Inflammatory macrophage (primary cell): ENCODE measurements around the gene NSF.
"Not testable (repeated sequence)": the region's sequence is repeated elsewhere in the genome, so short reads cannot be mapped to it uniquely, and the experiment has no call there.

Source experiments
- DNase-seq, 2 donors: peaks; one replicate each; pipeline ENCODE4 v3.0.0-alpha.2; 2020 to 2022

The NSF gene

DNA sequence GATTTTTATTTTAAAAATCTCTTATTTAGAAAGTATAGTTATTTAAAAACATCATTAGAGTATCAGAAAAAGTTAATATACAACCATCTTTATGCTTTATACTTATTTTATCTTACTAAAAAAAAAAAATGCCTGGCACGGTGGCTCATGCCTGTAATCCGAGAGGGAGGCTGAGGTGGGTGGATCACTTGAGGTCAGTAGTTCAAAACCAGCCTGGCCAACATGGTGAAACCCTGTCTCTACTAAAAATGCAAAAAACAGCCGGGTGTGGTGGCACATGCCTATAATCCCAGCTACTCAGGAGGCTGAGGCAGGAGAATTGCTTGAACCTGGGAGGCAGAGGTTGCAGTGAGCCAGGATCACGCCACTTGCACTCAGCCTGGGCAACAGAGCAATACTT is 167.1 kb downstream of the NSF start:
- DNase-seq: not testable (repeated sequence)

DNA sequence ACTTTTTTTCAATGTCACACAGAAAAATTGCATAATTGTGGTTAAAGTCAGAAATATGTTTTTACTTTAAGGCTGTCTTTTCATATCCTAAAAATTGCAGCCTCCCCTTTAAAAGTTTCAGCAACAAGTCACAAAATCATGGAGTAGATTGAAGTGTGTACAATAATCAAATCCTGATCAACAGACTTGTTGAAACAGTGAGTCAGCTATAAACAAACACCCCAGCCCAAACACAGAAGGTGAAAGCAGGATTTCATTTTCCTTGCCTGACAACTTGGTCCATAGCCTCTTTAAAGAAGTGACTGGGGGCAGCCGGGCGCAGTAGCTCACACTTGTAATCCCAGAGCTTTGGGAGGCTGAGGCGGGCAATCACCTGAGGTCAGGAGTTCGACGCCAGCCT is 168.1 kb downstream of the NSF start:
- no peak for DNase-seq

DNA sequence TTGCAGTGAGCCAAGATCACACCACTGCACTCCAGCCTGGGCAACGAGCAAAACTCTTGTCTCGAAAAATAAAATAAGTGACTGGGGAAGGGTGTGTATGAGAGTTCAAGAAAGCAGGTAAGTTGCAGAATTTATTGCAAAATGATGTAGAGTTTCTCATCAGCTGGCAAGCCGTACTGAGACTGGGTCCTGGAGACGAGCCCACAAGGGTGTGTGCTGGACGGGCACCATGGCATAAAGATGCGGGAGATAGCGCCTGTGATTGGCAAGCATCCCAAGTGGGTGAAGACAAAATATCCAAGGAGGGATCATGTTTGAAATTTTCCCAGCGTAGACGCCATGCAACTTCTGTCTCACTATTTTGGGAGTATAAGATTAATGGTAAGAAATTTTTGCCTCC is 168.7 kb downstream of the NSF start:
- DNase-seq: no peak

DNA sequence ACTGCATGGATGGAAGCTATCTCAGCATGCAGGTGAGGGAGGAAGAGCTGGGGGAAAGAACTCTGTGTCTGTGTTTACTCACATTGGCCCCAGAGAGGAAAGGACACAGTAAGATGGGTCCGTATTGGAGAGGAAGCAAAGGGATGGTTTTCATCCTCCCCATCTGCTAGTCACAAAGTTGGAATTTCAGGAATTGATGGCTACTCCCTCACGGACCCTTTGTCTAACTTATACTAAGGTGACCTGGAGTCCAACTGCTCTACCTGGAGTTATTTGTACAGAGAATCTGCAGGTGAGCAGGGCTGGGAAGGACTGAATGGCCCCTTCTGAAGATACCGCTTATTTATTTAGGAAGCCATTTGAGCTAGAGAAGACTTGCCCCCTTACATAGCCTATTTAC is 172.9 kb downstream of the NSF start:
- DNase-seq: no peak

DNA sequence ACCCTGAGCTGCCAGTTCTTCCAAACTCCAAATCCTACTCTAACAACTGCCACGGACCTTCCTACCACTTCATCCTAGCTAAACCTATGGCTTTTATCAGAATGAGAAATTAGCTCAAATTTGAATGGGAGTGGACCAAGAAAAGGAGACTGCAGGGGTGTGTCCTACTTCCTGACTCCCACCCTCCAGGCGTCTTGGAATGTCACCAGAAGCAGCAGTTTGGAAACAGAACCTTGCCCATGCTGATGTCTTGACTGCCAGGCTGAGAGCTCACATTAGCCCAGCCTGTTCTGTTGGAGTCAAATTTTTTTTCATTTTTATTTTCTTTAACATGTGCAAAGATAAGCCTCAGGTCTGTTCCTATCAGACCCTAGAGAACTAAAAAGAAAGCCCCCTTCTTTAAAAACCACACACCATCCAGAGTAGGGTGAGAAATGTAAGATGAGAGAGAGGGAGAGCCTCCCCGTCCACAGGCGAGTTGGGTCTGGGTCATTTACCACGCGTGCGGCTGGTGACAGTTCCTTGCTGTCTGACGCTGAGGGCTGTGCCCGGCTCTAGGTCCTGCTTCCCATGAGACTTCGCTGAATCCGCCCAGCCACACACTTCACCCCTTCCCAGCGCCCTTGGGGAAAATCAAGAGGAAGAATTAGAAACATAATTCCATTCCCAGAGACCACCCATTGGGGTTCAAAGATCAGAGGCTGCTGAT is 173.7 kb downstream of the NSF start:
- no peak for DNase-seq

DNA sequence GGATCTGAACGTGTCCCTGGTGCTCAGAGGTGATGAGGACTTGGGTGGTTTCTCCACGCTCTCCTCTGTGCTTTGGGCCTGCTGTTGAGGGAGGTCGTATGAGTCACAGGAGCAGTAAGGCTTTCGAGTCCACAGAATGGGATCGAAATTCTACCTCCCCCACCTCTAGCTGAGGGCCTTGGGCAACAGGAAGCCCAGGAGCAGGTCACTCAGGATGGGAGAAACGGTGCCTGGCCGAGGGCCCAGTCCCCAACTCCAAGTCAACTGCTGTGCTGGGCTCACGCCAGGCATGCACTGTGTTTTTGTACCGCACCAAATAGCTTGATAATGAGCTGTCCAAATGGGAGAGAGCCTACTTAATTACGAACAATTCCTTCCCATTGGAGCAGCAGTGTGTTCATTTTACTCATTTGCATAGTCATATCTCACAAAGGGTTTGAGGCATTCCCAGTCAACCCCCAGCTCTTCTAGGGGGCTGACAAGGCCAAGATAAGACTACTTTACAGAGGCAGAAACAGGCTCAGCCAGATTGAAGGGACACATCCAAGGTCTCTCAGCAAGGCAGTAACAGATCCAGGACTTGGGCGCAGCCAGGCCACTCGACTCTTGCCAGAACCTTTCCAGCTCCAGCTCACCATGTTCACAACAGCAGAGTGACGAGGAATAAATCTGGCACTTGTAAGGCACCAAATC is 174.4 kb downstream of the NSF start:
- DNase-seq: no peak

DNA sequence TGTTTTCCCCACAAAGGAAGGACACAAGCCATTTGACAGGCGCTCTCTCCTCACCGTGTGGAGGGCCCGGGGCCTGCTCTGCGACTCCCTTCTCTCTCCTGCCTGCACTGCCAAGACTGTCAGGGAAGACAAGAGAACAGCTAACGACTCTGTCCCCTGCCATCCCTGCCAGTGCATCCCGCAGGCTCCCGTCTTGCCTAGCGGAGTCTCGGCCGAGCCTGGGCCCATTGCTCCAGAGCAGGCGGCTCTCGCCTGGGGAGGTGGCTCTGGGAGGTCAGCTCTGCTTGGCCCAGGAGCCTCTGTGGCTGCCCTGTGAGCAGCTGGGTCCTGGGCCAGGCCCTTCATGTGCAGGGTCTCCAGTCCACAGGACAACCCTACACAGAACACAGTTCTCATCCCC is 175.0 kb downstream of the NSF start:
- DNase-seq: no peak

DNA sequence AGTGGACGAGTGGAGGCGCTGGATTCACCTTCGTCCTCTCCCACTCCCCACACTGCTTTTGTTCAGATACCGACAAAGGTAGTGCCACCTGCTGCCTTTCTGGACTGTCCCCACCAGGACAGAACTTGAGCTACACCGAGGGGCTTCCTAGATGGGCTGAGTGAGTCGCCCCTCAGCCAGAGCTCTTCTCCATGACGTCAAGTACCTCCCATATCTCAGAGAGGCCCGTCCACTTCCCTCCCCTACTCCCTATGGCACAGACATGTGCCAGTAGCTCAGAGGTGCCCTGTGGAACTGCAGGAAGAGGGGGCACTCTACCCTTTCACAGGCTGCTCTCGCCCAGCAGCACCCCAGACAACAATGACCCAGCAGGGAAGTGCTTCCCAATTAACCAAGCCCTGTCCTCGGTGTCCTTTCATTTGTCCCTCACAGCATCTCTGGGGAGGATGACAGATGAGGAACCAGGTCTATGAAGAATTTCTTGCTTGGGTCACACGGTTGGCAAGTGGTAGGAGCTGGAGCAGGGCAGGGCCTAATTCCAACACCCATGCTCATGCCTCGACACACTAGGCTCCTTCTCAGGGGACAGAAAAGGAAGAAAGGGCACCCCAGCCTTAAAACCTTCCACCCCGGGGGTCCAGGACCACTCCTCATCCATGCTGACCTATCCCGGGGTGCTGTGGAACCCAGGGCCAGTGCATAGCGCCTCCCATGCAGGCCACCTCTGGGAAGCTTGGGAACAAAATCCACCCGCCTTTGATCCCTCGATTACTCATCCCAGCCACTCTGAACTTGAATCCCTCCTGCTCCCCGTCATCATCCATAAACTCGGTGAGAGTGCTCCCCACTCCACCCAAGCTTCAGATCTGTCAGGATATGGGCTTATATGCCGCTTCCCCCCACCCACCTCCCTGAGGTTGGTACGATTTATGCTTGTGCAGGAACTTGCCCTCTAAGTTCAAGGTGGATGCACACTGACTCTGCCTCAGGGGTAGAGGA is 176.3 kb downstream of the NSF start:
- no peak for DNase-seq

DNA sequence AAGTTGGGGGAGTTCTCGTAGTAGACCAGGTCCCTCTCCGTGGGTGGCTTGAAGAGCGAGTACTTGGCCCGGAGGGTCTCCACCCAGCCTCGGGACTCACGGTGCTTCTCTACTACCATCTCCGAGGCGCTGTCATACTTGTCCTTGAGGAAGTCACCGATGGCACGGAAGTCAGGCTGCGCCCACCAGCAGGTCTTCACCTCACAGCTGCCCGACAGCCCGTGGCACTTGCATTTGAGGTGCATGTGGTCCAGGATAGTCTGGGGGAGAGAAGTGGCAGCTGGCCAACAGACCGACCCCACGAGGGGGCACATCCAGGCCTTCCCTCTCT is 178.0 kb downstream of the NSF start:
- no peak for DNase-seq

DNA sequence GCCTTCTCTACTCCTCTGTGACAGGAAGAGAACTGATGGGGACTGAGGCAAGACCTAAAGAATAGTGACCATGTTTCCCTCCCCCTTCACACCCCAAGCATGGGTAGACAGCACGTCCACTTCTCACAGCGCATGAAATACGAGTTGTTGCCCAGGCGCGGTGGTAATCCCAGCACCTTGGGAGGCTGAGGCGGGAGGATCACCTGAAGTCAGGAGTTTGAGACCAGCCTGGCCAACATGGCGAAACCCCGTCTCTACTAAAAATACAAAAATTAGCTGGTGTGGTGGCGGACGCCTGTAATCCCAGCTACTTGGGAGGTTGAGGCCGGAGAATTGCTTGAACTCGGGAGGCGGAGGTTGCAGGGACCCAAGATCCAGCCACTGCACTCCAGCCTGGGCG is 178.4 kb downstream of the NSF start:
- not testable (repeated sequence) for DNase-seq

DNA sequence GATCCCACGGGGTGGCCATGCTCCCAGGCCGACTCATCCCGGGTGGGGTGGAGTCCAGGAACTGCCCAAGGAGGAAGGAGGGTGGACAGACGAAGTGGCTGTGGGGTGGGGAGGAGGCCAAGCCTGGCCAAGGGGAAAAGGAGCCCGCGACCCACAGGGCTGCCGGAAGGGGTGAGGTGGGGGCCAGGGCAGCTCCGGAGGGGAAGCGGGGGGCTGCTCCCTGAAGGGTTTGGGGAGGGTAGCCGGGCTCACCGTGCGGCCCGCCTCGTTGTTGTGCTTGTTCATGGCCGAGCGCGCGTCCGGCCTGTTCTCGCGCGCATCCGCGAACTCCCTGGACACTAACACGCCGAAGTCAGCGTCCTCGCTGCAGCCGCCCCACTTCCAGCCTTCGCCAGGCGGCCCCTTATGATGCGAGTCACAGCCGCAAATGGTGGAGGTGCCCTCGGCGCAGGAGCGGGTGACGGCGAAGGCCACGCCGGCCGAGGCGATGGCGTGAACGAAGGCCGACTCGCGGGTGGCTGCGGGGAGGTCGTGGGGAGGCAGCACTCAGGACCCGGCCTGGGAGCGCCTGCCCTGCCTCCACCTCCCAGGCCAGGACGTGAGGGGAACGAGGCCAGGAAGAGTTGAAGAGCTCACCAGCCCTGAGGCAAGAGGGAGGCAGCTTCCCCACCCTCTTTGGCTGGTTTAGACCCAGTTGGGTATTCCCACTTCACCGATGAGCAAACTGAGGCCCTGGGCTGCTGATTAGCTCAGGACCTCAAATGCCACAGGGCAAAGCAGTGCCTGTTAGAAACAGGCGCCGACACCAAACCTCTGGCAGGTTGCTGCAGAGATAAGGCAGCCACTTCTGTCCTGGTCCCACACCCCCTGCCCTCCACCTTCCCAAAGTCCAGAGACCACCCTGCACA is 179.3 kb downstream of the NSF start:
- DNase-seq: no peak

DNA sequence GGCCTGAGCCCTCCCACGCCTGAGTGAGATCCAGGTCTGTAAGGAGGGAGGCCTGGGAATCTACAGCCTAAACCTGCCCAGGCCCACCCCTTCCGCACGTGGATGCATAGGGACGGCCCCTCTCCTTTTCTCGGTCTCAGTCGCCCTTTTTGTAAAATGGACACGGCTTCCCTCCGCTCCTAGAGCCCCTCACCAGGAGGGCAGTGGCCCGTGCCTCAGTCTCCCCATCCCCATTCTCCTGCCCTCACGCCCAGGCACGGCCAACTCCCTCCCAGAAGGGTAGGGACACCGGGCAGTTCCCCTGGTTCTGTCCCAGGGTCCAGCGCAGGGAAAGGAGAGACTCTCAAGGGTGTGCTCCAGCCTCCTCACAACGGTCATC is 180.0 kb downstream of the NSF start:
- DNase-seq: no peak

DNA sequence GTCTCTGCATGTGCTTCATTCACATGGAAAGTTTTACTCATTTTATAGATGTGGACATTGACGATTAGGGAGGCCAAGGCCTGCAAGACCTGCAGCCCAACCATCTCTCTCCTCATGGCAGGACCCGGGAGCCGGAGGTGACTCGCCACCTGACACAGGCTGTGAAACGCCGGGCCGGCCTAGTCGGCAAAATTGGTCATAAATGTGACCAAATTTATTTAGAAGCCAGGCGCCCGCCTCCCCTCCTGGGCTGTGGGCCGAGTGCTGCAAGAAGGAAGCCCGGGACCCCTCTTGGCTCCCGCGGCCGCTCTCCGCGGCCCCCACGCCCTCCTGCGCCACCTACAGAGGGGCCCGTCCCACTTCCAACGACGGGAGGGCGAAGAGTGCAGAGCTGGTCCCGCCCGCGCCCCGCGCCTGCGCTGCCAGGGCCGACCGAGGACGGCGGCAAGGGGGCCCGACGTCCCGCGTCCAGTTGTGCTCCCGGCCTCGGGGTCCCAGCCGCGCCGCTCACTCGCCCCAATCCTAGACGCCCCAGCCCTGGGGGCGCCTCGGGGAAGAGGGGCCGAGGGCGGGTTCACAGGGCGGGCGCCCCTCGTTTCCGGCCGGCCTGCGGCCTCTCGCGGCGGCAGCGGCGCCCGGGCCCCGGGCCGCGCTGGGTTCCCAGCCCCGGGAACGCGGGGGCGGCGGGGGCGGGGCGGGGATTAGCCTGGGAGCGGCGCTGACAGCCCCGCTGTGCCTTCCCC is 180.5 kb downstream of the NSF start:
- DNase-seq: no peak

DNA sequence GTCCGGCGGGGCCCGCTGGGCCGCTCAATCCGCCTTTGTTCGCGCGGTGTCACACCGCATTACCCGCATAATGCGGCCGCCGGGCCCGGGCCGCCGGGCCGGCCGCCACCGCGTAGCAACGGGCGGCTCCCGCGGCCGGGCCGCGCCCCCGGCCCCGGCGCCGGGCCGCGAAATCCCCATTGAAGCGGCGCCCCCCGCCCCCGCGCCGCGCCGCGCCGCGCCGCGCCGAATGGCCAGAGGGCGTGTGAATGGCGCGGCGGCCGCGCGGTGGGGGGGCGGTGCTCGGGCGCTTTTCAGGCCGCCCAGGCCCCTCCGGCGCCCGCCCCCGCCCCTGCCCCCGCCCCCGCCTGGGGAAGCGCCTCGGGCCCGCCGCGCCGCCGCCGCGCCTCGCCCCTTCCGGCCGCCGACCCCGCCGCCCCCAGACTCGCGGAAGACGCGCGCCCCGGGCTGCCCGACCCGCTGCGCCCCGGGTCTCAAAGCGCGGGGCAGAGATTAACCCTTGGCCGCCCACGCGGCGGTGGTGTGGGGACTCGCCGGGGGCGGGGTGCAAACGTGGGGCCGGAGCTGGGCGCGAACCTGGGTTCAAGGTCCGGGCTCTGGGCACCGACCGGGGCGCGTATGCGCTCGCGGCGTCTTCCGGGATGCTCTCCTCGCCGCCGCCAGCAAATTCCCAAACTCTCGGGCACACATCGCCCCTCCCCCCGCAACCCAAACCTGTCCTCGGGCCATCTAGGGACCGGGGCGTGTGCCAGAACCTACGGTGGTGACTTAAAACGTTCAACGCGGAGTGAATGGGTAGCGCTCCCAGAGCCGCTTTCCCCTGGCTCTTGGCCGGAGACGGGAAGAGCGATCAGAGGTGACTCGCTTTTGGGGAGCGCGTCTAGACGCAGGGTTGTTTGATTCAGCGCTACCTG is 181.3 kb downstream of the NSF start:
- no peak for DNase-seq

DNA sequence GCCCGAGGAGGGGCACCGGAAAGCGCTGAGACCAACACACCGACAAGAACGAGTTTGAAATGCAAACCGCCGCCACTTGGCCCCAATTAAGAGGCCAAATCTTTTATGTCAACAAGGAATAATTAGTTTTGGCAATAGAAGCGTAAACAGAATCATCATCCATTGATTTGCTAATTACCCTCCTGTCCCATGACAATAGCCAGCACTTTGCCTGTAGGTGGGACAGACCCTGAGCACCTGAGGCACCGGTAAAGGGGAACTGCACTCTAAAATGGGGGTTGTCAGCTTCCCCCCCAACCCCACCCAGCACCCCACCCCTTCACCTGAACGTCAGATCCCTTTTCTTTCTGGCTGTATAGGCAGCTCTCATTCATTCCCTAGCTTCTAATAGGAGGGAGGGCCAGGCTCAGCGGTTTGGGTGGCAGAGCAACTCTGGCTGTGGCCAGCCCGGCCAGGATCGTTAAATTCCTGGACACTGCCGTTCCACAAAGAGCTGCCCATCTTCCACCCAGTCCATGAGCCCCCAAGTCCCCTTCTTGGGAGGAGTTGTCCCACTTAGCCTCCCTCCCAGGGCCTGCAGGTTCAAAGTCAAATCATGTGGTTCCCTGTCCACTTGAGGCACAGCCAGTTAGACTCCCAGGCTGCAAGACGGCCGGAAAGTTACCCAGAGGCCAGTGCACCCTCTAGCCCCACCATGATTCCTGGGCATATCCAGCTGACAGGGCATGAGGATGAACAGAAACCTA is 182.2 kb downstream of the NSF start:
- DNase-seq: no peak

DNA sequence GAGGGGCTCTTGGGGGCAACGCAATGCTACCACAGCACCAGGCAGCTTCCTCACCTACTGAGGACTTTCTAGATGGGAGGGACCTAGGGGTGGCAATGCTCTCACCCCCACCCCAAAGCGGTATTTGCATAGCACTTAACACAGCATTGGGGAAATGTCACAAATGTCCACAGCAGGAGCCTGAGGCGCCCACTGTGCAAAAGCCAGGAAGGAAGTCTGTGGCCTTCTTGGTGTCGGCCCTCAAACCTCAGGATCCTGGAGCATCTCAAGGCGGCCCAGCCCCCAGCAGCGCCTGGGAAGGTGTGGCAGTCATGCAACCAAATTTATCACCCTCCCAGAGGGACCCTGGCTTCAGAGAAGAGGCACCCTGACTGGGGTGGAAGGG is 182.7 kb downstream of the NSF start:
- no peak for DNase-seq

DNA sequence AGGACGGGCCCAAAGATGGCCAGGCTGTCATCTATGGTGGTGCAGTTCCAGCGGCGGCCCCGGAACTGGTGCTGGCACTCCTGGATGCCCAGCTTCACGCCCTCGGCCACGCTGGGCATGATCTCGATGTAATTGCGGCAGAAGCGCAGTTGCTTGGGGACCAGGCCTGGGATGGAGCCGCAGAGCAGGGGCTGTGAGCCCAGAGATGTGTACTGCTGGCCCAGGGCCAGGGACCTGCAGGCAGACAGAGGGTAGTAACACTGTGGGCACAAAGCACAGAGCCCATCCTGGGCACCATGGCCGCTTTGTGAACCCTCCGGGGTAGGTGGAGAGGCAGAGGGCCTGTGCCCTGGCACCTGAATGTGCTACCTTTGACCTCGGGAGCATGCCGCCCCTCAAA is 183.2 kb downstream of the NSF start:
- no peak for DNase-seq

DNA sequence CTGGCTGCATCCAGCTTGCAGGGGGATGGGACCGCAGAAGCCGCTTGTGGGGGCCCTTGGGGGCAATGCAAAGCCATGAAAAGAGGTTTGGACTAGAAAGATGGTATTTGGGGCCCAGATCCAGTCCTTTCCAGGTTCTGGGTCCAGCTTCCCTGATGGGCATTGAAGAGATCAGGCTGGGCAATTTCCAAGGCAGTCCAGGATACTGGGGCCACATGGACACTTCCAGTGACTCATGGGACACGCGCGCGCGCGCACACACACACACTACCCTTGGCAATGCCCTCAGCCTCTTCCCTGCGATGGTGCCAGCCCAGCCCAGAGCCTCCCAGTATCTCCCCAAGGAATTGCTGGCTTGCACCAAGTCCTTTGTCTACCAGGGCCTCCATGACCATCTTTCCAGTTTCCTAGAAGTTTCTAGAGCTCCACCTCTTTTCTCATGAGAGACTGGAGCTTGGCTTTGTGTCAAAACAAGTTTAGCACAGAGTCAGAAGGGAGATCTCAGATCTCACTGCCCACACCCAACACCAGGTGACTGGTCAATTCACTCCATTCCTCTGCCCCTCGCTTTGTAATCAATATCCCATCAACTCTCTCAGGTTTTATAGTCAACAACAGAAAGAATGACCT is 183.8 kb downstream of the NSF start:
- no peak for DNase-seq

DNA sequence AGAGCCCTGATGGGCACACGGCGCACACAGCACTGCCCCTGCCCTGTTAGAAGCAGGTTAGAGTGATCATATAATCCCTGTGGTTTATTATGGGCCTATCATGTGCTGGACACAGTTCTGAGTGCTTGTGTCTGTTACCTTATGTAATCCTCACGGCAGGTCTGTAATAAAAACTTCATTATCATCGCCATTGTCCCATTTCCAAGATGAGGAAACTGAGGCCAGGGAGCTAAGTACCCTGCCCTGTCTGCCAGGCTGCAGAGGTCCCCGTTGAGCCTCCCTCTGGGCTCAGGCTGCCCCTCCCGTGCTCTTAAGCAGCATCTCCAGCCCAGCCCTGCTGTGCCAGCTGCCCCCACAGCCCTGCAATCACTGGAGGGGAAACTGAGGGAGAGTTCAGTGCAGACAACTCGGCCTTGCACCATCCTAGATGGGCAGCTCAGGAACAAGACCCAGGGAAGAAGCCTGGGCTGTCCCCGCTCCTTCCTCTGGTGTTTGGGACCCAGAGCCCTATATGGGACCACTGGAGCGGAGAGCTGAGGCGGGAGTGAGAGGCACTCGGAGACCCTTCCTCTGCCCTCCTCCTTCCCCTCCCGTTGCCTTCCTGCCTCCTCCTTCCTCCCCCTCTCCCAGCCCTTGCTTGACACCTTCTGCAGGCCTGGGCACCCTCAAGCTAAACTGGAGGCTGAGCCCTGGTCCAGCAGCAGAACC is 186.0 kb downstream of the NSF start:
- no peak for DNase-seq
